HepG2 (cell line): Measurements from ENCODE around the gene SPHK2. TPM values are rescaled to one million over a fixed set of nuclear protein-coding genes. Genes with fewer than 3 reads are reported as not detected.

Experiments used
- CREB1 ChIP-seq, 2 experiments: fragments of 450-650 bp in 1 of 2; IDR thresholded peaks; 2 replicates each; pipeline ENCODE4 v1.6.1; 2016 to 2017; ENCODE audit warnings: control low read depth in 1 of 2, mild to moderate bottlenecking in 1 of 2, missing compliant biosample characterization in 1 of 2, missing genetic modification characterization in 1 of 2
- JUN ChIP-seq: sonication (generic); formaldehyde crosslinking; IDR thresholded peaks from 2 replicates; pipeline ENCODE4 v1.4.0; 2020; ENCODE audit warnings: mild to moderate bottlenecking, missing genetic modification reagents
- KAT2B ChIP-seq: fragments of 150-350 bp; IDR thresholded peaks from 2 replicates; pipeline ENCODE4 v1.6.1; 2014; ENCODE audit warnings: low read depth, low read length, borderline replicate concordance
- PATZ1 ChIP-seq: sonication (generic); formaldehyde crosslinking; IDR thresholded peaks from 2 replicates; pipeline ENCODE4 v1.4.0; 2020; ENCODE audit warnings: missing genetic modification reagents
- POGZ ChIP-seq: sonication (generic); formaldehyde crosslinking; IDR thresholded peaks from 2 replicates; pipeline ENCODE4 v1.4.0; 2020; ENCODE audit warnings: mild to moderate bottlenecking, missing genetic modification reagents
- RFXAP ChIP-seq: sonication (generic); formaldehyde crosslinking; IDR thresholded peaks from 2 replicates; pipeline ENCODE4 v1.4.0; 2020; ENCODE audit warnings: missing genetic modification reagents, borderline replicate concordance
- UBTF ChIP-seq: sonication (generic); formaldehyde crosslinking; IDR thresholded peaks from 2 replicates; pipeline ENCODE4 v1.4.0; 2020; ENCODE audit warnings: mild to moderate bottlenecking, missing genetic modification reagents
- ZBTB33 ChIP-seq: sonication (generic); formaldehyde crosslinking; IDR thresholded peaks from 2 replicates; pipeline ENCODE4 v1.4.0; 2020; ENCODE audit warnings: missing genetic modification reagents
- ZNF274 ChIP-seq: sonication (generic); formaldehyde crosslinking; IDR thresholded peaks from 2 replicates; pipeline ENCODE4 v1.5.1; 2020; ENCODE audit warnings: mild to moderate bottlenecking, missing genetic modification reagents
- ZNF3 ChIP-seq: IDR thresholded peaks from 2 replicates; pipeline ENCODE4 v1.7.0; 2017; ENCODE audit warnings: inconsistent platforms
- ZNF407 ChIP-seq: sonication (generic); formaldehyde crosslinking; IDR thresholded peaks from one replicate; pipeline ENCODE4 v1.5.1; 2020; ENCODE audit warnings: mild to moderate bottlenecking, missing genetic modification reagents; ENCODE audit errors: not compliant biosample characterization
- ZNF556 ChIP-seq: sonication (generic); formaldehyde crosslinking; IDR thresholded peaks from 2 replicates; pipeline ENCODE4 v1.4.0; 2020; ENCODE audit warnings: mild to moderate bottlenecking, missing genetic modification reagents, borderline replicate concordance
- ZNF891 ChIP-seq: sonication (generic); formaldehyde crosslinking; IDR thresholded peaks from 2 replicates; pipeline ENCODE4 v1.5.0; 2020; ENCODE audit warnings: mild to moderate bottlenecking, missing genetic modification reagents
- polyA plus RNA-seq, 8 experiments: library from polyadenylated mRNA; depleted of rRNA in 3 of 8; stranded (reverse) in 7 of 8; unstranded in 1 of 8; fragments of >200 nt; fragmentation: Illumina TruSeq in 4 of 8; extraction: Trizol in 4 of 8; gene quantifications; 2 replicates each; pipeline versions ENCODE4 v1.2.1 to v1.2.3, GENCODE V29; 2011 to 2016; ENCODE audit warnings: low read depth in 4 of 8, missing spikeins in 1 of 8, mixed read lengths in 1 of 8; ENCODE audit not compliant: insufficient read depth in 1 of 8
- total RNA-seq, 5 experiments: library from RNA; depleted of rRNA; stranded (reverse); fragments of >200 nt; fragmentation: Illumina TruSeq; extraction: Trizol; gene quantifications; 2 replicates each; pipeline ENCODE4 v1.2.3, GENCODE V29; 2016; ENCODE audit warnings: low read depth in 1 of 5
- TF ChIP-seq, protein P1 (sequence below): sonication (generic); formaldehyde crosslinking; IDR thresholded peaks from 2 replicates; pipeline ENCODE4 v1.8.1; 2023; ENCODE audit warnings: mild to moderate bottlenecking, missing genetic modification reagents, borderline replicate concordance

SPHK2 gene
- total and polyA plus RNA-seq, 2 of the 13 experiments (the other 11 are each of a cell fraction or from before 2014, with no cell fraction given) = 2.9 to 14.4 TPM

DNA sequence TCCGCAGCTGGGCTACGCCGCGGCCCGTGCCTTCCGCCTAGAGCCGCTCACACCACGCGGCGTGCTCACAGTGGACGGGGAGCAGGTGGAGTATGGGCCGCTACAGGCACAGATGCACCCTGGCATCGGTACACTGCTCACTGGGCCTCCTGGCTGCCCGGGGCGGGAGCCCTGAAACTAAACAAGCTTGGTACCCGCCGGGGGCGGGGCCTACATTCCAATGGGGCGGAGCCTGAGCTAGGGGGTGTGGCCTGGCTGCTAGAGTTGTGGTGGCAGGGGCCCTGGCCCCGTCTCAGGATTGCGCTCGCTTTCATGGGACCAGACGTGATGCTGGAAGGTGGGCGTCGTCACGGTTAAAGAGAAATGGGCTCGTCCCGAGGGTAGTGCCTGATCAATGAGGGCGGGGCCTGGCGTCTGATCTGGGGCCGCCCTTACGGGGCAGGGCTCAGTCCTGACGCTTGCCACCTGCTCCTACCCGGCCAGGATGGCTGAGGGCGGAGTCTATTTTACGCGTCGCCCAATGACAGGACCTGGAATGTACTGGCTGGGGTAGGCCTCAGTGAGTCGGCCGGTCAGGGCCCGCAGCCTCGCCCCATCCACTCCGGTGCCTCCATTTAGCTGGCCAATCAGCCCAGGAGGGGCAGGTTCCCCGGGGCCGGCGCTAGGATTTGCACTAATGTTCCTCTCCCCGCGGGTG lies 10.4 kb downstream of the SPHK2 start (continued):
- no peak for TF ChIP-seq ZNF274 (CRISPR knock-in tag)
- no peak for TF ChIP-seq KAT2B
- TF ChIP-seq JUN (CRISPR knock-in tag) = no peak
- TF ChIP-seq UBTF (CRISPR knock-in tag) = no peak
- no peak for TF ChIP-seq ZNF556 (CRISPR knock-in tag)
- TF ChIP-seq ZBTB33 = no peak
- no peak for TF ChIP-seq CREB1 (IDR thresholded peaks at IDR 0.05)
- TF ChIP-seq CREB1 (CRISPR knock-in tag; IDR thresholded peaks at IDR 0.05) = no peak
- TF ChIP-seq RFXAP (CRISPR knock-in tag) = no peak
- TF ChIP-seq ZNF407 (CRISPR knock-in tag) = no peak
- no peak for TF ChIP-seq POGZ (CRISPR knock-in tag)
- no peak for TF ChIP-seq ZNF891 (CRISPR knock-in tag)
- TF ChIP-seq PATZ1 = no peak
- TF ChIP-seq, protein P1, sequence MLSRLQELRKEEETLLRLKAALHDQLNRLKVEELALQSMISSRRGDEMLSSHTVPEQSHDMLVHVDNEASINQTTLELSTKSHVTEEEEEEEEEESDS (CRISPR knock-in tag) = no peak
- no peak for TF ChIP-seq ZNF3 (CRISPR knock-in tag)
